Hematopoietic multipotent progenitor cell treated with erythropoietin and hydrocortisone succinate and interleukin-3 and kit ligand, for 6 days (in vitro differentiated cells): ENCODE data around the gene FCHSD2.

Source experiments
- DNase-seq: peaks from one replicate; pipeline ENCODE4 v3.0.0-alpha.2; 2015

FCHSD2 gene

GRCh38 chr11:72962084-72962483, 180.0 kb downstream of the FCHSD2 start:
- peak; percentile 57 for DNase-seq

- no peak for DNase-seq
Measured at GRCh38 chr11:72959998-72960731, 182.0 kb downstream of the FCHSD2 start.

GRCh38 chr11:72958791-72959190, 183.3 kb downstream of the FCHSD2 start:
- no peak for DNase-seq

- no peak for DNase-seq
Measured at GRCh38 chr11:72955466-72955865, 186.7 kb downstream of the FCHSD2 start.

- DNase-seq = no peak
Measured at GRCh38 chr11:72954860-72955259, 187.3 kb downstream of the FCHSD2 start.

GRCh38 chr11:72953637-72954036, 188.5 kb downstream of the FCHSD2 start:
- no peak for DNase-seq

- DNase-seq = peak; percentile 31
Measured at GRCh38 chr11:72951888-72952287, 190.2 kb downstream of the FCHSD2 start.

GRCh38 chr11:72951193-72951592, 190.9 kb downstream of the FCHSD2 start:
- DNase-seq = peak; percentile 84

GRCh38 chr11:72950685-72951084, 191.4 kb downstream of the FCHSD2 start:
- no peak for DNase-seq

- DNase-seq = no peak
Measured at GRCh38 chr11:72947229-72947628, 194.9 kb downstream of the FCHSD2 start.

- no peak for DNase-seq
Measured at GRCh38 chr11:72943664-72944063, 198.5 kb downstream of the FCHSD2 start.

GRCh38 chr11:72940417-72940816, 201.7 kb downstream of the FCHSD2 start:
- peak; percentile 44 for DNase-seq

GRCh38 chr11:72939031-72939430, 203.1 kb downstream of the FCHSD2 start:
- no peak for DNase-seq

GRCh38 chr11:72937439-72937838, 204.7 kb downstream of the FCHSD2 start:
- no peak for DNase-seq

- no peak for DNase-seq
Measured at GRCh38 chr11:72935700-72936099, 206.4 kb downstream of the FCHSD2 start.

GRCh38 chr11:72932132-72932570, 210.0 kb downstream of the FCHSD2 start:
- DNase-seq = no peak

- no peak for DNase-seq
Measured at GRCh38 chr11:72930008-72930407, 212.1 kb downstream of the FCHSD2 start.

- no peak for DNase-seq
Measured at GRCh38 chr11:72929256-72929655, 212.9 kb downstream of the FCHSD2 start.

- DNase-seq = no peak
Measured at GRCh38 chr11:72927380-72927779, 214.7 kb downstream of the FCHSD2 start.

- DNase-seq = no peak
Measured at GRCh38 chr11:72926076-72926475, 216.0 kb downstream of the FCHSD2 start.

GRCh38 chr11:72925656-72926055, 216.5 kb downstream of the FCHSD2 start:
- no peak for DNase-seq

- DNase-seq = peak; percentile 70
Measured at GRCh38 chr11:72924568-72925190, 217.4 kb downstream of the FCHSD2 start.

- DNase-seq = peak; percentile 23
Measured at GRCh38 chr11:72921028-72921716, 220.9 kb downstream of the FCHSD2 start.

- no peak for DNase-seq
Measured at GRCh38 chr11:72920001-72920400, 222.1 kb downstream of the FCHSD2 start.
